GM15510 (cell line): ENCODE results near the gene RFX3.

ENCODE experiments used
- POLR2A ChIP-seq: IDR thresholded peaks from 3 replicates; pipeline ENCODE4 v1.6.1; 2011; ENCODE audit warnings: borderline replicate concordance; ENCODE audit not compliant: insufficient read length; ENCODE audit errors: extremely low read depth

Gene RFX3

DNA sequence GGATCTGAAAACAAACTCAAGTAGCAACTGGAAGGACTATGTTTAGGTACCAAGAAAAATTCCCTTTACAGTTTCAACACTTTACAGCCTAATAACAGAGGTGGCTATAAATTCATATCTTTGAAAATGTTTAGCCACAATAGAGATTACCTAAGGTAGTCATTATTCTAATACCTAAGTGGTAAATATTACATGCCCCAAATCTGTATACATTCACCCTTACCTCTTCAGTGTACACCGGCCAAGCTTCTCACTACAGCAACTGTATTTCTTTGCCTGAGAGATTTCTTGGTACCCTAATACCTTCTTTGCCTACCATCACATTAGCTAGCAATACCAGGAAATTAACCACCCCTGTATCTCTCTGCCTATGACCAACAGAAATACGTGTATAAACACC, 154.0 kb downstream of the RFX3 start:
- no peak for TF ChIP-seq POLR2A

DNA sequence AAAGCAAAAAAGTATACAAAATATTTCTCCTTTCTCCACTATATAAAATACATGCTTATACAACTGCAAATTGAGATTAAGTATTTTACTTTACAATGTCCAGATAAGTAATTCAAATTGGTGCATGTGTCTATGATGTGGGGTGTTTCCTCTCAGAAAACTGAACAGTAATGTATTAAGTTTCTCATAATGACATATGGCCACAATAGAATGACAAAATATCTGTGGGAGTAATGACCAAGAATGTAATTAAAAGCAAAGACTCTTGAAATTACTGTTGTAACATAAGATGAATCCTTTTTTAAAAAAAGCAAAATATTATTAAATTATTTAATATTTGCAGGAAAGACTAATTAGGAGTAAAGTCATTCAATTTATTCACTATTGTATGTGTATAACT, 155.1 kb downstream of the RFX3 start:
- no peak for TF ChIP-seq POLR2A

DNA sequence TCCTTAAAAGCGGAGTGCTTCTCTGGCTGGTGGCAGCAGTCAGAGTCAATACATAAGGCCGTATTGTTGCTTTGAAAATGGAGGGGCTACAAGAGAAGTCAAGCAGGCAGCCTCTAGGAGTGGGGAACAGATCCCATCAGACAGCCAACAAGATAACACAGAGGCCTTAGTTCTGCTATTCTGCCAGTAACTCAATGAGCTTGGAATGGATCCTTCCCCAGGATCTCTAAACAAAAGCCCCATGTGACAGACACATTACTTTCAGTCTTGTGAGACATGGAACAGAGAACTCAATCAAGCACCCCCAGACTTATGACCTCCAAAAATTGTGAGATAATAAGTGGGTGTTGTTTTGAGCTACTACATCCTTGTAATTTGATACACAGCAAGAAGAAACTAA, 158.6 kb downstream of the RFX3 start:
- TF ChIP-seq POLR2A, result no peak

DNA sequence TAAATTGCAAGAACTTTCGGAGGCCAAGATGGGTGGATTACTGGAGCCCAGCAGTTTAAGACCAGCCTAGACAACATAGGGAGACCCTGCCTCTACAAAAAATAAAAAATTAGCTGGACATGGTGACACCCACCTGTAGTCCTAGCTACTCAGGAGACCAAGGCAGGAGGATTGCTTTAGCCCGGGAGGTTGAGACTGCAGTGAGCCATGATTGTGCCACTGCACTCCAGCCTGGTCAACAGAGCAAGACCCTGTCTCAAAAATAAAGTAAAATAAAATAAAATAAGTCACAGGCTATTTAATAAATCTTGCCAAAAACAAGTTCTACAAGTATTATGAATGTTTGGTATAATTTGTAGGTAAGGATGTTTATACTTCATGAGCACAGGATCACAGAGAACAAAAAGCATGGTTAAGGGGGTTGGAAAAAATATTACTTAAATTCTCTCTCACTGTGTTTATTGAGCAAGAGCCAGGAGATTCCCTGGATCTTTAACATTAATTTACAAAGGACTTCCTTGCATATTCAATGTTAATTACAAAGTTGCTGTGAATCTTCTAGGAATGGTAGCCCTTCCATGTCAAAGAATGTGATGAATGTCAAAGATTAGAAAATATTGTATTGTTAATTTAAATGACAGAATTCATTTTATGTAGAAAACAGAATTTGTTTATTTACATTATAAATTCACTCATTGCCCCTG, 164.0 kb downstream of the RFX3 start:
- no peak for TF ChIP-seq POLR2A

DNA sequence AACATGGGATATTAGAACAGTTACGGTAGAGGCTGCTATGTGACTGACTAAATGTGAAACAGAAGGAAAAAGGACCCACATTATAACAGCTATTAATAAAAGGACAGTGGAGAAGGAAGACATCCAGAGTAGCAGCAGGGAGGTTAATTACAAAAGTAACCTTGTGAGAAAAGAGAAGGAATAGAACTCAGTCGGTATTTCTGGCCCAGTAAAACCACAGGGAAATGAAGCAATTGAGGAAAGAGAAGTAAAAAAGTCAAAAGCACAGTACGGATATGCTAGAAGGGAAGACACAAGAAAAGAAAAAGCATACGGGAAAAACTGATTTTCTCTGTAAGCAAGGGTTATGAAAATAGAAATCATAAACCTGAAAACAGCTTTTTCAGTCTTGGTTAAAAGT, 164.7 kb downstream of the RFX3 start:
- no peak for TF ChIP-seq POLR2A

DNA sequence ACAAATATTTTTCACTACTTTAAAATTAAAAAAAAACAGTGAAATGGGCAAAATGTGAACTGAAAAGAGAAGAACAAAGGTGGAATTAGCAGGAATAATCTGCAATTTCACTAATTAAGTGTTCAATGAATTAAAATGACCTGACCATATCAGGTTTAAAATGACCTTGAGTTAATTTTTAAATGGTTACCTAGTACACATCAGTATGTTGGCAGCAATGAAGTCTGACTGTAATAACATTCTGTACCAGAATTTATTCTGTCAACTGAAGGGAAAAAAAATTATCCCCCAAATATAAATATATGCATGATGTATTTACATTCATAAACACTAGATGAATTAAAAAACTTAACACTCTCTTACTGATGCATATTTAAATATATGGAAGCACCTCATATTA, 165.6 kb downstream of the RFX3 start:
- TF ChIP-seq POLR2A, result no peak

DNA sequence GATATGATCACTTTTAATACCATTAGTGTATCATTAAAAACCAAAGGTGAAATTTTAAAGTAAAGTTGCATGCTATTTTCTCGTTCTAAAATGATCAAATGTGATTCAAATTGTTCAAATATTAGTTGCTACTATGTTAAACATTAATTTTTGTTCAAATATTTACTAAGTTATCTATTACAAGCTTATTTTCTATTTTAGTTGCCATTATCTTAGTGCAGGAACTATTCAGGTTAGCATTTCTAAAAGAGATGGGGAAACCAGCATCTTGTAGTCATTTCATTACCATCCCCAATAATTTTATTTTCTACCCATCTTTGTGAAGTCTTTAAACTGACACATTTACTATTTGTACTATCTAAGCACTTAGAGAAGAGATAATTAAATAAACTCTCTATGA, 166.0 kb downstream of the RFX3 start:
- TF ChIP-seq POLR2A, result no peak

DNA sequence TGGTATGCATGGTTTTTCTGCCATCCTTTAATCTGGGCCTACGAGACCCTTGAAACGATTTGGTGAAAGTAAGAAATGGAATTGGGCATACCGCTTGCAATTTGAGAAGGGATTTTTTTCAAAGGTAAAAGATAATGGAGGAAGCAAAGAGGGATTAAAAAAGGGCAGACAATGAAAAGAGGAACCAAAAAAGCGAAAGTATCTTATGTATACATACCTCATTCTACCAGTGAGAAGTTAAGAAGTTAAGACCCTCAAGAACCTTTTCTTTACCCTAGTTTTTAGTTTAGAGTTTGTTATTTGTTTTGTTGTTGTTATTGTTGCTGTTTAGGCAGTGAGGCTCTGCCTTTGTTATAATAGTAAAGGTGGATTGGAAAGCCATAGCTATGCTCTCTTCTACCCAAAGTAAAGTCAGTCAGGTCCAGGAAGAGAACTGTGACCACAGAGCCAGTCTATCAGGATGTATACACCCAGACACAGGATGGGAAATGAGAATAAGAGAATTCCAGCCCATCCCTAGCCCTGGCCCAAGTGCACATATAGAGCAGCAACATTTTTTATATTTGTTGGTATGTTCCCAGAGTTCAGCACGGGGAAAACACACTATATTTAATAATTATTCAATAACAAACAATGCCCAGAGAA, 166.6 kb downstream of the RFX3 start:
- no peak for TF ChIP-seq POLR2A

DNA sequence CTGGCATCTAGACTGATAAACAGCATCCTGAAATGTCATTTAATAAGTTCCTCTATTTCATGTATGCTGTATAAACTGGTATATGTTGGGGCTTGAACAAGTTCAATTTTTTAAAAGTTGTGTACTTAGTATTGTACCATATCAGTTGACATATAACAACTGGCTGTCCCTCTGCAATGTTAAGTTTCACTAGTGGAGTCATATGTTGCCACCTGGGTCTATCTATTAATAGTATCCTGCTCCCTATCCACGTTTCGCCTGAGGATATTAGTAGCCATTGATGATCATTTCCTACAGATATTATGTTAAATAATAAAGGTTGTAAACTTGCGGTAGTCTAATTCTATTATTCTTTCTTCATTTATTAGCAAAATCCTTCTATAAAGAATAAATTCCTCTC, 177.6 kb downstream of the RFX3 start:
- TF ChIP-seq POLR2A, result no peak

DNA sequence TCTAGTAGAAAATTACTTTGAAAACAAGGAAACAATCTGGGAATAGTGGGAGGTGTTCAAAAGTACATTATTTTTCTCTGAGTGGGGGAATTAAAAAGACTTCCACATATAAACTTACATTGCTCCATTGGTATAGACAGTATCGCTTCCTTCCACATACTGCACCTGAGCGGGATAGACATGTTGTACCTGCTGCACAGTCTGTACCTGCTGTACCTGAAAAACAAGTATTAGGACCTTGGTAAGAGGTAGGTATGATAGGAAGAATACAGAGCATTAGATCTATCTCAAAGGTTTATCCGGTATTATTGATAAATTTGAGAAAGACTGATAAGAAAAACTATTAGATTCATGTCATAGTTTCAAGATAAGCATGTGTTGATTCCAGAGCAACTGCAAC, 179.3 kb downstream of the RFX3 start:
- TF ChIP-seq POLR2A, result no peak

DNA sequence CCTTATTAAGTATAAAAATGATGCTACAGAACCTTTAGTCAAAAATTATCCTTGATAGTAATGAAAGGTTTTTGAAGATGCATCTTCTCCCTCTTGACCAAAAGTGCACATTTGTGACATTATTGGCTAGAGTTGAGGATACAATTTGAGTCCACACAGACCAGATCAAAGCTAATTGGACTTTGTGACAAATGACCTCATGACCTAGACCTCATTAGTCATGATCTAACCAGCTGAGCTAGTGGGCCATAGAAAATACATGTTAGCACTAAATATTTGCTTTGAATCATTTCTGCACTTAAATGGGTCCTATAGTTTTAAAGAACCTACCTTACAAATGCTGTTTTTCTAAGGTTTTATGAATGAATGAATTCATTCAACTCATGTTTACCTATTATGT, 182.1 kb downstream of the RFX3 start:
- TF ChIP-seq POLR2A, result no peak

DNA sequence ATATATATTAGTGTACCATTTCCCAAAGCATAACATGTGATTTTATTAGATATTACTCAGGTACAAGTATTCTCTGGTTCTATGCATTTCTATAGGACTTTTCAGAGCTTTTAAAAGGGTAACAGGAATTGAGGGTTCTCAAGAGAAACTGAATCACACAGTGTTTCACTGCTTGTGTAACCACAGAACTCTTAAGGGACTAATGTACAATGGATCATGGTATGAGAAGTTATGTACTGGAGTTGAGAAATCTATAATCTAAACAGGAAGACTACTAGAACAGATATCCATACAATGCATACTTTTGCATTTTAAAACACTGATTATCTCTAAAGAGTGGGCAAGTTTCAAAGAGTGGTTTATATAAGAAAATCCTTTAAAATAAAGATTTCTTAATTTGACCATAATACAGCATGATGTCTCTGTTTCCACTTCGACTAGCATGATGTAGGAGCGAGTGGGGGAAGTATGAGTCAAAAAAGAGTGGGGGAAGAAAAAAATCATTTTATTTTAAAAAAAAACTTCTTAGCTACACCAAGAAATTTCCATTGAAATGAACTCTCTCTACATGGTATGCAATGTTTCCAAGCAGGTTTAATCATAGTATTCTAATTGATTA, 183.5 kb downstream of the RFX3 start:
- TF ChIP-seq POLR2A, result no peak

DNA sequence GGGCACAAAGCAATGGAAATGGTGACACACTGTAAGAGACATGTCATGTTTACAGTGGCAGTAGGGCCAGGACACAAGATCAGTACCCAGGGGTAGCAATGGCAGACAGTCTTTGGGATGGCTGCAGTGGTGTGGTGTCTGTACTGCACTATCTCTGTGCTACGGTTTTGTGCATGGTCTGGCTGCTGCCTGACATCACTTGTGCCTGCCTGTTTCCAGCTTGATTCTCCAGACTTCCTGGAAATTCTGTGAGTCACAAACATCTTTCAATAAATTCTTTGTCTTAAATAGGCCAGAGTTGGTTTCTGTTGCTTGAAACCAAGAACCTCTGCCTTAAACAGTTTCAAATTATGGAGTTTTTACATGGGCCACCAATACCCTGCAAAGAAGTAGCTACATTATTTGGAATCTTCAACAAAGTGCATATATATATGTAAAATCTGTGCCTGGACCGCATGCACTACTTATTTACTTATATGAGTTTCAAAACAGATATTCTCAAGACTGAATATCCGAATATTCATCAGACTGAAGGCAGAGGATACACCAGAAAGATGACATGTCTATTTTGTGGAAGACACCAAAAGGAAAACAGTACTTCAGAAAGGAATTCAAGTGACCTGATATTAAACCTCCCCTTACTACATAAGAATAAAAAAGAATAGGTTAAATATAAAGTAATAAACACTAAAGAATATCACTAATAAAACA, 188.1 kb downstream of the RFX3 start:
- no peak for TF ChIP-seq POLR2A

DNA sequence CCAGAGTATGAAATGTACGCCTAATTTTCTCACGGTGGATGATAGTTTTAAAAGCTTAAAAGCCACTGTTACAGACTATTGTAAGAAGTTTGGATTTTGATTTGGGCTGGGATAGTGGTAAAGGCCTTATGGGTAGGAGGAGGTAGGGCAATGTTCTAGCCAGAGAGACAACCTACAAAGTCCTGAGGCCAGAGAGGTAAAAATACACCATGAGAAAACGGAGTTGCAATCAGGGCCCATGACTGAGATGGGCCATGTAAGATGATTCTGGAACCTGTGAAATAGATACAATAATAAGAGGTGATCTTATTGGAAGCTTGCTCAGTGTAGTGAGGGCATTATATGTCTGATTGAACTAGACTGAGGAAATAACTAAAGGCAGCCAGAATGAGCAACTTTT, 188.8 kb downstream of the RFX3 start:
- TF ChIP-seq POLR2A, result no peak

DNA sequence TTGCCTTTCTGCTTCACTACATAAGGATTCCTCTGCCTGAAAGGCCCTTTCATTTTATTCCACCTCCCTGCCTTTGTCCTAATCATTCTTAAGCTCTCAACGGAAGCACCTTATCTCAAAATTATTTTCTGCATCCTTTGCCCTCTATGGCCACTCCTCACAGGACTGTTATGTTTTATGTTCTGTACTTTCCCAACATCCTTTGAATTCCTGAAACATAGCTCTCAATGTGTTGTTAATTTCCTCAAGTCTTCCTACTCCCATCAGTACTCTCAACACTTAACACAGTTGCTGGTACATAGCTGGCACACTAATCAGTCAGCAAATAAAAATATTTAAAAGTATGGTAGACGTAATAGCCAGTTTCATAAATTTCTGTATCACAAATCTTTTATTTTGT, 193.0 kb downstream of the RFX3 start:
- no peak for TF ChIP-seq POLR2A
